ENCODE measurements around the gene APLP2. TPM values are rescaled to one million over a fixed set of nuclear protein-coding genes. Genes with fewer than 3 reads are reported as not detected.

The APLP2 gene
- total and polyA plus RNA-seq, 2 of the 13 experiments (the other 11 are each of a cell fraction or from before 2014, with no cell fraction given) = 315 to 594 TPM

DNA sequence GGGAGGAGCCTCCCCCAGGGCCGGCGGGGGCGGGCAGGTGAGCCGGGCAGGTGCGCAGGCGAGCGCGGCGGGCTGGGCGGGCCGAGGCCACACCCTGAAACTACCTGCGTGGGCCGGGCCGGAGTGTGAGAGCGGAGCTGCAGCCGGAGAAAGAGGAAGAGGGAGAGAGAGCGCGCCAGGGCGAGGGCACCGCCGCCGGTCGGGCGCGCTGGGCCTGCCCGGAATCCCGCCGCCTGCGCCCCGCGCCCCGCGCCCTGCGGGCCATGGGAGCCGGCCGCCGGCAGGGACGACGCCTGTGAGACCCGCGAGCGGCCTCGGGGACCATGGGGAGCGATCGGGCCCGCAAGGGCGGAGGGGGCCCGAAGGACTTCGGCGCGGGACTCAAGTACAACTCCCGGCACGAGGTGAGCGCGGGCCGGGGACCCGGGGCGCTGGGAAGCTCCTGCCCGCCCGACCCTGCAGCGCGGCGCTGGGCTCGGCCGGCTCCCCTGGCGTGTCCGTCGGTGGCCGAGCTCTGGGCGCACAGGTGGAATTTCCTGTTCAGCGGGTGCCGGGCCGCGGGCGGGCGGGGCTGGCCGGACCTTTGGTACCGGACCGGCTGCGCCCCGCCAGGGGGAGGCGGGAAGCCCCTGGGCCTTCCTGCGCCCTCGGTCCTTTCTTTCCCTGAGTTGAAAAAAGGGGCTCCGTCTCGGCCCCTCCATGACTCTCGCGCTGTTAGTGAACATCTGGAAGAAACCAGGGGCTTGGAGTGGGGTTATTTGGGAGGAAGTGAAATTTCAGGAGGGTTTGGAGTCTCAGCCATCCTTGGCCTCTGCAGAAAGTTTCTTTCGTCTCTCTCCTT lies 90.2 kb downstream of the APLP2 start, which contains the start of gene ST14 (continued):
- TF ChIP-seq ZNF629 (CRISPR knock-in tag; conservative IDR thresholded peaks at IDR 0.05) (no peak), RFXANK (CRISPR knock-in tag; IDR thresholded peaks at IDR 0.05) (no peak), ZFP1 (CRISPR knock-in tag; IDR thresholded peaks at IDR 0.05) (no peak)
- TF ChIP-seq, protein P1, sequence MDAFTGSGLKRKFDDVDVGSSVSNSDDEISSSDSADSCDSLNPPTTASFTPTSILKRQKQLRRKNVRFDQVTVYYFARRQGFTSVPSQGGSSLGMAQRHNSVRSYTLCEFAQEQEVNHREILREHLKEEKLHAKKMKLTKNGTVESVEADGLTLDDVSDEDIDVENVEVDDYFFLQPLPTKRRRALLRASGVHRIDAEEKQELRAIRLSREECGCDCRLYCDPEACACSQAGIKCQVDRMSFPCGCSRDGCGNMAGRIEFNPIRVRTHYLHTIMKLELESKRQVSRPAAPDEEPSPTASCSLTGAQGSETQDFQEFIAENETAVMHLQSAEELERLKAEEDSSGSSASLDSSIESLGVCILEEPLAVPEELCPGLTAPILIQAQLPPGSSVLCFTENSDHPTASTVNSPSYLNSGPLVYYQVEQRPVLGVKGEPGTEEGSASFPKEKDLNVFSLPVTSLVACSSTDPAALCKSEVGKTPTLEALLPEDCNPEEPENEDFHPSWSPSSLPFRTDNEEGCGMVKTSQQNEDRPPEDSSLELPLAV (CRISPR knock-in tag; conservative IDR thresholded peaks at IDR 0.05; ENCODE audit: low read depth) = no peak
- TF ChIP-seq, protein P2, sequence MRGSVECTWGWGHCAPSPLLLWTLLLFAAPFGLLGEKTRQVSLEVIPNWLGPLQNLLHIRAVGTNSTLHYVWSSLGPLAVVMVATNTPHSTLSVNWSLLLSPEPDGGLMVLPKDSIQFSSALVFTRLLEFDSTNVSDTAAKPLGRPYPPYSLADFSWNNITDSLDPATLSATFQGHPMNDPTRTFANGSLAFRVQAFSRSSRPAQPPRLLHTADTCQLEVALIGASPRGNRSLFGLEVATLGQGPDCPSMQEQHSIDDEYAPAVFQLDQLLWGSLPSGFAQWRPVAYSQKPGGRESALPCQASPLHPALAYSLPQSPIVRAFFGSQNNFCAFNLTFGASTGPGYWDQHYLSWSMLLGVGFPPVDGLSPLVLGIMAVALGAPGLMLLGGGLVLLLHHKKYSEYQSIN (CRISPR knock-in tag; IDR thresholded peaks at IDR 0.05; ENCODE audit: borderline replicate concordance) = no peak

DNA sequence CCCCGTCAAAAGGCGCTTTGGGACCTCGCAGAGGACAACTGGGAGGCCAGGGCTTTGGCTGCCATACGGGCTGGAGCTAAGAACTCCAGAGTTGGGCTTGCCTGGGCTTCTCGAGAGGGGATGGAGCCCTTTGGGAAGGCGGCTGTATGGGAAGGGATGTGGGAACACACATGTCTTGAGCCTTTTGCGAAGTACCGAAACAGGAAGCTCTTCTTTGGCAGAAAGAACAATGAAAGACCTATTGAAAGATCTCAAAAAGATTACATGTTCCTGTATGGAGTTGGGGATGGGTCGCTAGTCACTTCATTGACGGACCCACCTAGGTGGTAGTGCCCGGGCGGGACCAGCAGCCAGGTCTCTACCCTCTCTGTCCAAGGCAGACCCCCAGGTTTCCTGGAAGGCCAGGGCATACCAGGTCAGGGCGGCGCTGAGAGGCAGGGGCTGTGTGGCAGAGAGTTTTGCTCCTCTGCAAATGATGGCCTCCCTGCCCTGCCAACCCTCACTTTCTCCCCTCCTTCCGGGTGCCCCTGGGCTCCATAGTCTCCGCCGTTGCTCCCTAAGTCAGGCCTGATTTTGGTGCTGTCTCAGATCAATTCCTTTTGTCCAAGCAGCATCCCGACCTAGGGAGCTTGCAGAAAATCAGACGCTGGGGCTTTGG lies 90.9 kb downstream of the APLP2 start:
- Histone ChIP-seq H3K4me3 (replicated peaks in 1 of 3; ENCODE audit: insufficient read depth in 1 of 3, low read depth in 2 of 3, low read length in 3 of 3) (no peak overlapping the region), H4K20me1 (ENCODE audit: insufficient read depth, low read length) (no peaks in the 10 kb centered on the region), H3K36me3 (replicated peaks in 1 of 2; ENCODE audit: control insufficient read depth in 1 of 2, insufficient read depth in 2 of 2, low read length in 2 of 2) (no peaks in the 10 kb centered on the region), H3K9ac (ENCODE audit: insufficient read depth, low read depth, low read length) (no peak overlapping the region), H3K79me2 (ENCODE audit: insufficient read depth, low read length) (no peaks in the 10 kb centered on the region), H3K4me1 (ENCODE audit: insufficient read depth, low read length) (peaks cover 39% of the 10 kb centered on the region), H3K9me3 (ENCODE audit: low read length) (no peaks in the 10 kb centered on the region), H3K27me3 (ENCODE audit: control insufficient read depth in 1 of 2, insufficient read depth in 2 of 2, low read length in 2 of 2) (no peaks in the 10 kb centered on the region; a peak in 2 of 5 replicates), H3K27ac (ENCODE audit: extremely low read length, insufficient read depth, low read length) (no peak overlapping the region), H3K4me2 (ENCODE audit: low read depth, low read length) (no peak overlapping the region), H2AFZ (ENCODE audit: low read length) (no peak overlapping the region)
- no peak for FAIRE-seq
- TF ChIP-seq BRCA1 (CRISPR knock-in tag; IDR thresholded peaks at IDR 0.05) (no peak), ZNF460 (CRISPR knock-in tag; IDR thresholded peaks at IDR 0.05; ENCODE audit: borderline replicate concordance) (no peak), WIZ (CRISPR knock-in tag; IDR thresholded peaks at IDR 0.05) (no peak), CHCHD3 (CRISPR knock-in tag; IDR thresholded peaks at IDR 0.05) (no peak), ZNF44 (CRISPR knock-in tag; IDR thresholded peaks at IDR 0.05) (no peak), IKZF4 (CRISPR knock-in tag; IDR thresholded peaks at IDR 0.05; ENCODE audit: borderline replicate concordance, low read depth, not compliant biosample characterization) (no peak), ZFY (CRISPR knock-in tag; IDR thresholded peaks at IDR 0.05) (no peak)
- CTCF ChIA-PET (ENCODE audit: low intra/inter-chr PET ratio, low total read pairs) = no interaction called here
- no peak for ATAC-seq
- in situ Hi-C loops (cut with HindIII; ENCODE audit: extremely low pct_ligation_motif_present, low pct_unique_long_range_greater_than_20kb) = no loop called here
- POLR2A ChIA-PET = no interaction called here
- intact Hi-C loops (cut with micrococcal nuclease; ENCODE audit: unreplicated experiment) = no loop called here
- BruUV-seq (replicated peaks) = no TSS peak
- DNase-seq (ENCODE audit: low spot score) = no peak
- WGBS (ENCODE audit: low lambda C conversion rate) = 70% methylated on average over 15 of the region's 19 CpGs

Measured in HepG2 (cell line).